GM12878 (cell line): ENCODE measurements around the gene FHOD3. TPM values are rescaled to one million over a fixed set of nuclear protein-coding genes. Genes with fewer than 3 reads are reported as not detected.

Experiments
- ATAC-seq: fragments of 200-7000 bp; cut with Tn5 transposase; 3 replicates; pipeline ENCODE4 v1.9.1; 2020; ENCODE audit warnings: mild to moderate bottlenecking, moderate library complexity
- BruUV-seq: library from RNA; stranded (reverse); fragments of 400-500 nt; replicated peaks from 2 replicates; lab custom pipeline; 2021; lab: Mats Ljungman, UMichigan
- CTCF ChIA-PET: fragments of 300-600 bp; sonication (Branson Sonifier 250); formaldehyde crosslinking; extraction: SDS; loops from one replicate; lab custom pipeline; 2021; ENCODE audit warnings: inconsistent platforms; lab: Yijun Ruan, JAX
- POLR2A ChIA-PET: fragments of 350-600 bp; formaldehyde crosslinking; extraction: SDS; loops from one replicate; lab custom pipeline; 2021; ENCODE audit warnings: inconsistent platforms; lab: Charles Lee
- RAD21 ChIA-PET: fragments of 300-600 bp; sonication (Branson Sonifier 250); formaldehyde crosslinking; loops from one replicate; lab custom pipeline; 2023; ENCODE audit warnings: antibody characterized with exemption; ENCODE audit not compliant: unreplicated experiment; lab: Charles Lee
- SMC1A ChIA-PET: fragments of 300-600 bp; sonication (Branson Sonifier 250); formaldehyde crosslinking; loops from one replicate; lab custom pipeline; 2023; ENCODE audit not compliant: unreplicated experiment, uncharacterized antibody; lab: Charles Lee
- DNase-seq: peaks from one replicate; pipeline ENCODE4 v3.0.0-alpha.2; 2011; ENCODE audit warnings: low read depth, low spot score
- FAIRE-seq: peaks from 3 replicates; lab custom pipeline; 2011; peaks lifted over from hg19 to GRCh38; lab: Jason Lieb, UNC
- H2AFZ ChIP-seq: 2 replicates; pipeline ENCODE4 v1.6.0; 2011; ENCODE audit warnings: low read depth, low read length, control low read depth; ENCODE audit not compliant: control insufficient read depth
- H3K27ac ChIP-seq: 2 replicates; pipeline ENCODE4 v1.5.1; 2011; ENCODE audit warnings: control low read depth; ENCODE audit not compliant: control insufficient read depth, insufficient read depth
- H3K27me3 ChIP-seq, 2 experiments: replicated peaks in 1 of 2; 2 replicates each; pipeline versions ENCODE4 v1.6.0 to v1.6.1; 2011; ENCODE audit warnings: low read length in 1 of 2; ENCODE audit not compliant: control insufficient read depth in 2 of 2, insufficient read depth in 2 of 2
- H3K36me3 ChIP-seq, 2 experiments: 2 replicates each; pipeline ENCODE4 v1.5.1; 2011; ENCODE audit warnings: low read length in 1 of 2; ENCODE audit not compliant: control insufficient read depth in 2 of 2, insufficient read depth in 2 of 2
- H3K4me1 ChIP-seq: 2 replicates; pipeline ENCODE4 v1.6.1; 2011; ENCODE audit warnings: mild to moderate bottlenecking, low read length, moderate library complexity, mixed read lengths; ENCODE audit not compliant: control insufficient read depth, insufficient read depth
- H3K4me2 ChIP-seq: 2 replicates; pipeline ENCODE4 v1.6.0; 2011; ENCODE audit warnings: control low read depth; ENCODE audit not compliant: control insufficient read depth, insufficient read depth
- H3K4me3 ChIP-seq: fragments of 200-600 bp; sonication (generic); 2 replicates; pipeline ENCODE4 v1.5.1; 2016
- H3K79me2 ChIP-seq: 2 replicates; pipeline ENCODE4 v1.6.0; 2011; ENCODE audit warnings: low read length; ENCODE audit not compliant: control insufficient read depth, insufficient read depth
- H3K9ac ChIP-seq: 2 replicates; pipeline ENCODE4 v1.8.0; 2011; ENCODE audit warnings: low read length, control low read depth, mixed read lengths; ENCODE audit not compliant: control insufficient read depth, insufficient read depth
- H3K9me3 ChIP-seq: replicated peaks from 3 replicates; pipeline ENCODE4 v1.5.1; 2011; ENCODE audit warnings: mild to moderate bottlenecking, low read length; ENCODE audit not compliant: control insufficient read depth, insufficient read depth
- H4K20me1 ChIP-seq: 2 replicates; pipeline ENCODE4 v1.6.0; 2011; ENCODE audit not compliant: control insufficient read depth, insufficient read depth
- ATF3 ChIP-seq: IDR thresholded peaks from 2 replicates; pipeline ENCODE4 v1.6.1; 2011; ENCODE audit warnings: low read depth, mild to moderate bottlenecking, low read length, moderate library complexity, borderline replicate concordance; ENCODE audit errors: extremely low read depth
- CBX5 ChIP-seq: sonication (generic); IDR thresholded peaks from 2 replicates; pipeline ENCODE4 v1.6.1; 2016; ENCODE audit warnings: low read depth, moderate library complexity, mild to moderate bottlenecking, inconsistent platforms
- CEBPB ChIP-seq, 2 experiments: fragments of 150-350 bp in 1 of 2; IDR thresholded peaks; 2 replicates each; pipeline ENCODE4 v1.6.1; 2012 to 2014; ENCODE audit warnings: low read depth in 2 of 2, low read length in 2 of 2, borderline replicate concordance in 1 of 2, inconsistent platforms in 1 of 2
- CHD1 ChIP-seq: IDR thresholded peaks from 2 replicates; pipeline ENCODE4 v1.6.1; 2012; ENCODE audit warnings: low read depth, low read length, improper control_type of control experiment
- E2F8 ChIP-seq: fragments of 450-650 bp; IDR thresholded peaks from 2 replicates; pipeline ENCODE4 v1.6.1; 2018; ENCODE audit warnings: mild to moderate bottlenecking, low read depth, moderate library complexity; ENCODE audit not compliant: partially characterized antibody
- IRF5 ChIP-seq: fragments of 450-650 bp; IDR thresholded peaks from 2 replicates; pipeline ENCODE4 v1.6.1; 2017; ENCODE audit warnings: borderline replicate concordance
- POLR2AphosphoS2 ChIP-seq: IDR thresholded peaks from 2 replicates; pipeline ENCODE4 v1.6.1; 2011; ENCODE audit warnings: low read depth, mild to moderate bottlenecking, low read length, improper control_type of control experiment, moderate library complexity
- SKIL ChIP-seq: fragments of 450-650 bp; IDR thresholded peaks from 2 replicates; pipeline ENCODE4 v1.6.1; 2017; ENCODE audit warnings: mild to moderate bottlenecking, low read depth, inconsistent platforms; ENCODE audit not compliant: poor library complexity, severe bottlenecking
- SMC3 ChIP-seq: IDR thresholded peaks from 2 replicates; pipeline ENCODE4 v1.6.1; 2011; ENCODE audit warnings: low read length, improper control_type of control experiment, borderline replicate concordance
- YY1 ChIP-seq: IDR thresholded peaks from 2 replicates; pipeline ENCODE4 v1.6.1; 2011; ENCODE audit warnings: low read depth, mild to moderate bottlenecking, low read length
- WGBS: methylation state at CpG from one replicate; pipeline ENCODE4 v1.1.6; 2016; ENCODE audit warnings: low lambda C conversion rate; ENCODE audit not compliant: insufficient replicate concordance, insufficient coverage; ENCODE audit errors: missing lambda C conversion rate; 5-methylcytosine and 5-hydroxymethylcytosine counted together
- in situ Hi-C: fragments of 300-500 bp; cut with MboI; formaldehyde crosslinking; loops from 9 replicates; pipeline ENCODE4 v1.14.3; 2018; ENCODE audit warnings: mixed read lengths
- intact Hi-C: fragments of 100-400 bp; cut with micrococcal nuclease; formaldehyde crosslinking; loops from one replicate; pipeline ENCODE4 v1.14.2; 2022; ENCODE audit not compliant: unreplicated experiment
- polyA plus RNA-seq, 11 experiments: library from polyadenylated mRNA; depleted of rRNA in 4 of 11; unstranded in 6 of 11; stranded (reverse) in 5 of 11; fragments of >200 nt; fragmentation: Nextera tagmentation in 4 of 11; fragmentation: Illumina TruSeq in 1 of 11; extraction: Ambion mirVana in 4 of 11; extraction: Trizol in 1 of 11; gene quantifications; 1 replicate in 1 of 11; 2 replicates in 10 of 11; pipeline versions ENCODE4 v1.2.1 to v1.2.3, GENCODE V29; 2011 to 2016; ENCODE audit warnings: inconsistent platforms in 2 of 11, missing spikeins in 2 of 11, low read depth in 1 of 11
- total RNA-seq, 4 experiments: library from RNA; depleted of rRNA in 3 of 4; stranded (reverse); fragments of >200 nt in 3 of 4; fragmentation: Illumina TruSeq in 1 of 4; extraction: Trizol in 1 of 4; gene quantifications; 2 replicates each; pipeline versions ENCODE4 v1.2.1 to v1.2.3, GENCODE V29; 2013 to 2021

Gene FHOD3
- total and polyA plus RNA-seq, 10 of the 15 experiments (the other 5 are each of a cell fraction or from before 2014, with no cell fraction given), result 0.77 to 26.7 (median 10.4) TPM

- TF ChIP-seq E2F8 (no peak), SKIL (no peak)
- TF ChIP-seq, all 136 proteins: peak for 0
Observed at GRCh38 chr18:36284268-36284667, 13.2 kb upstream of the FHOD3 start (continued).

GRCh38 chr18:36284671-36285295, 12.7 kb upstream of the FHOD3 start:
- BruUV-seq, result no TSS peak
- ChIA-PET CTCF (interaction anchor here (0.6 to 9.2 kb wide), 51 partner anchors 9 to 1054 kb away, joined by 3 to 178 read pairs (median 4); partner anchors contain the start of gene ELP2), RAD21 (interaction anchor here (0.6 to 9.9 kb wide), 34 partner anchors 9 to 899 kb away, joined by 3 to 99 read pairs (median 4); partner anchors contain the start of genes ELP2, GALNT1, MOCOS and RMP24), POLR2A (no interaction called here), SMC1A (interaction anchor here (0.5 to 10.1 kb wide), 41 partner anchors 10 to 903 kb away, joined by 3 to 167 read pairs (median 4); partner anchors contain the start of gene FHOD3)
- no peak overlapping the region for H3K4me2 ChIP-seq
- ATAC-seq, result peak; percentile 83
- H3K4me1 ChIP-seq, result no peaks in the 10 kb centered on the region
- H3K4me3 ChIP-seq, result no peak overlapping the region
- H3K27ac ChIP-seq, result no peak overlapping the region
- peak; percentile 40 for DNase-seq
- peak; percentile 93 for FAIRE-seq
- no peaks in the 10 kb centered on the region for H3K36me3 ChIP-seq
- H3K9me3 ChIP-seq, result no peaks in the 10 kb centered on the region; the same call in 2 of the 3 replicates
- no peak overlapping the region for H3K9ac ChIP-seq
- H4K20me1 ChIP-seq, result no peaks in the 10 kb centered on the region
- H3K27me3 ChIP-seq, result peaks cover 0 to 2% of the 10 kb centered on the region in 2 experiments; a peak in 2 of 4 replicates
- H2AFZ ChIP-seq, result no peak overlapping the region
- in situ Hi-C loops, result loop anchor here (5.0 to 10.0 kb wide), 4 partner anchors 192 to 900 kb away; no protein-coding TSS in a partner anchor
- H3K79me2 ChIP-seq, result no peaks in the 10 kb centered on the region
- 23% methylated on average over 6 of the region's 6 CpGs for WGBS
- intact Hi-C loops, result loop anchor here (1.0 to 10.0 kb wide), 6 partner anchors 188 to 527 kb away; no protein-coding TSS in a partner anchor
- TF ChIP-seq SKIL (peak; percentile 32), YY1 (peak; percentile 40; the same call in 1 of the 2 replicates), SMC3 (peak; percentile 98), CBX5 (no peak), ATF3 (0 out of 2 replicates have a peak, but pooled peaks have one; percentile 7), CHD1 (no peak), CEBPB (IDR thresholded peaks at IDR 0.05; ENCODE audit: borderline replicate concordance in 1 of 2, low read depth in 2 of 2, low read length in 2 of 2) (no peak), POLR2AphosphoS2 (no peak), IRF5 (no peak)
